OCI-LY7 (cell line): Measurements from ENCODE around the gene LRRC47. TPM values are rescaled to one million over a fixed set of nuclear protein-coding genes. Genes with fewer than 3 reads are reported as not detected.

Source experiments
- BruUV-seq: library from RNA; stranded (reverse); fragments of 400-500 nt; replicated peaks from 2 replicates; lab custom pipeline; 2021; lab: Mats Ljungman, UMichigan
- CTCF ChIA-PET: fragments of 300-600 bp; sonication (Branson Sonifier 250); formaldehyde crosslinking; loops from one replicate; lab custom pipeline; 2022; ENCODE audit warnings: antibody characterized with exemption; ENCODE audit not compliant: unreplicated experiment; lab: Charles Lee
- POLR2A ChIA-PET: fragments of 300-600 bp; sonication (Branson Sonifier 250); formaldehyde crosslinking; loops from one replicate; lab custom pipeline; 2022; ENCODE audit warnings: antibody characterized with exemption; lab: Charles Lee
- DNase-seq: peaks from one replicate; pipeline ENCODE4 v3.0.0-alpha.2; 2015; ENCODE audit warnings: low spot score
- H2AFZ ChIP-seq: fragments of 200-600 bp; sonication (generic), shearing (Covaris generic); 2 replicates; pipeline ENCODE4 v1.6.1; 2014; ENCODE audit warnings: mild to moderate bottlenecking, antibody characterized with exemption, low read length, moderate library complexity
- H3K27ac ChIP-seq: fragments of 200-600 bp; sonication (generic); 2 replicates; pipeline ENCODE4 v1.5.1; 2014; ENCODE audit warnings: mixed run types, low read depth, mild to moderate bottlenecking, moderate library complexity, low read length, inconsistent platforms; ENCODE audit not compliant: poor library complexity, severe bottlenecking
- H3K36me3 ChIP-seq: fragments of 200-600 bp; sonication (generic); 2 replicates; pipeline ENCODE4 v1.6.1; 2014; ENCODE audit warnings: mild to moderate bottlenecking, antibody characterized with exemption, low read length, moderate library complexity, mixed read lengths; ENCODE audit not compliant: insufficient read depth
- H3K4me1 ChIP-seq: fragments of 200-600 bp; sonication (generic); 2 replicates; pipeline ENCODE4 v1.5.1; 2014; ENCODE audit warnings: mild to moderate bottlenecking, low read length; ENCODE audit not compliant: insufficient read depth, poor library complexity, severe bottlenecking
- H3K4me2 ChIP-seq: fragments of 200-600 bp; sonication (generic); 2 replicates; pipeline ENCODE4 v1.6.1; 2014; ENCODE audit warnings: mild to moderate bottlenecking, low read length
- H3K4me3 ChIP-seq: fragments of 200-600 bp; sonication (generic); 2 replicates; pipeline ENCODE4 v1.5.1; 2014; ENCODE audit warnings: mild to moderate bottlenecking, low read depth, low read length; ENCODE audit not compliant: poor library complexity, severe bottlenecking
- H3K79me2 ChIP-seq: fragments of 200-600 bp; sonication (generic); 2 replicates; pipeline ENCODE4 v1.6.1; 2016; ENCODE audit warnings: low read depth, mild to moderate bottlenecking, low read length, moderate library complexity, mixed read lengths; ENCODE audit not compliant: insufficient read depth
- H3K9me2 ChIP-seq: fragments of 200-600 bp; sonication (generic); 2 replicates; pipeline ENCODE4 v1.6.1; 2016; ENCODE audit warnings: mild to moderate bottlenecking, low read length, mixed read lengths; ENCODE audit not compliant: insufficient read depth
- H3K9me3 ChIP-seq: fragments of 200-600 bp; sonication (generic); 2 replicates; pipeline ENCODE4 v1.6.1; 2014; ENCODE audit warnings: mild to moderate bottlenecking, mixed run types, low read length, mixed read lengths
- H4K20me1 ChIP-seq: fragments of 200-600 bp; sonication (generic); 2 replicates; pipeline ENCODE4 v1.6.1; 2014; ENCODE audit warnings: mild to moderate bottlenecking, antibody characterized with exemption, low read length, moderate library complexity, mixed read lengths; ENCODE audit not compliant: insufficient read depth
- EZH2phosphoT487 ChIP-seq: fragments of 200-600 bp; sonication (generic); IDR thresholded peaks from 2 replicates; pipeline ENCODE4 v1.6.1; 2018; ENCODE audit warnings: low read depth, borderline replicate concordance, mild to moderate bottlenecking, mixed run types, antibody characterized with exemption, low read length, moderate library complexity, mixed read lengths
- intact Hi-C: fragments of 100-400 bp; cut with micrococcal nuclease; formaldehyde crosslinking; loops from one replicate; pipeline ENCODE4 v1.10.0; 2022; ENCODE audit not compliant: unreplicated experiment
- total RNA-seq, 2 experiments: library from RNA; depleted of rRNA in 1 of 2; stranded (reverse); fragments of >200 nt in 1 of 2; shearing (Covaris generic) in 1 of 2; gene quantifications; 2 replicates each; pipeline ENCODE4 v1.2.3, GENCODE V29; 2014 to 2022
- TF ChIP-seq, protein P1 (sequence below): fragments of 200-600 bp; sonication (generic); conservative IDR thresholded peaks from 2 replicates; pipeline ENCODE4 v1.5.1; 2014; ENCODE audit warnings: mild to moderate bottlenecking, antibody characterized with exemption, low read length, moderate library complexity, mixed read lengths

LRRC47 gene
- total RNA-seq, 2 experiments from 2014 or later: 36.4 to 49.1 TPM

DNA sequence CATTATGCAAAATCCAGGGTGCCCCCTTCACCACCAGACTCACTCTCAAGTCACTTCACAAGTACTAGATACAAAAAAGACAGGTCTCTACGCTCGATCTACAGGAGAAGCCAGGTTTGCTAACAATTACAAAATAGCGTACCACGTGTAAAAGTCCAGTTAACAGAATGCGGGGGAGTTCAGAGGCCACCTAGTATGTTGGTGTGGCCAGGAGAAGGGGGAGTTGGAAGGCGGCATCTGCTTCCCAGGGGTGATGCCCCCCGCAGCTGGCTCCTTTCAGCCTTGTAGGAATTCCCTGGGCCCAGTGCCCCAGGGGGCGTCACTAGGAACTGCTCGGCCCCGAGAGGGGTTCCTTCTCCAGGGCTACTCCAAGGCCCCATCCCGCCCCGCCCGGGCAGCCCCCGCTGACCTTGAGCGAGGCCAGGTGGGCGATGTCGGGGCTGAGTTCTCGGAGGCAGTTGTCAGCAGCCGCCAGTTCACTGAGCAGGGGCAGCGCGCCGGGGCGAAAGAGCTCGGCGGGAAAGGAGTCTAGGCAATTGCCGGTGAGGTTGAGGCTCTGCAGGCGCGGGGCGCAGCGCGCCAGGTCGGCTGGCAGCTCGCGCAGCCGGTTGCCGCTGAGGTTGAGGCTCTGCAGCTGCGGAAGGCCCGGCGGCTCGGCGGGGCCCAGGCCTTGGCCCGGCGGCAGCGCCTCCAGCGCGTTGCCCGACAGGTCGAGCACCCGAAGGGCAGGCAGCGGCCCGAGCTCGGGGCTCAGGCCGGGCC lies 664 bp downstream of the LRRC47 start:
- TF ChIP-seq, protein P1, sequence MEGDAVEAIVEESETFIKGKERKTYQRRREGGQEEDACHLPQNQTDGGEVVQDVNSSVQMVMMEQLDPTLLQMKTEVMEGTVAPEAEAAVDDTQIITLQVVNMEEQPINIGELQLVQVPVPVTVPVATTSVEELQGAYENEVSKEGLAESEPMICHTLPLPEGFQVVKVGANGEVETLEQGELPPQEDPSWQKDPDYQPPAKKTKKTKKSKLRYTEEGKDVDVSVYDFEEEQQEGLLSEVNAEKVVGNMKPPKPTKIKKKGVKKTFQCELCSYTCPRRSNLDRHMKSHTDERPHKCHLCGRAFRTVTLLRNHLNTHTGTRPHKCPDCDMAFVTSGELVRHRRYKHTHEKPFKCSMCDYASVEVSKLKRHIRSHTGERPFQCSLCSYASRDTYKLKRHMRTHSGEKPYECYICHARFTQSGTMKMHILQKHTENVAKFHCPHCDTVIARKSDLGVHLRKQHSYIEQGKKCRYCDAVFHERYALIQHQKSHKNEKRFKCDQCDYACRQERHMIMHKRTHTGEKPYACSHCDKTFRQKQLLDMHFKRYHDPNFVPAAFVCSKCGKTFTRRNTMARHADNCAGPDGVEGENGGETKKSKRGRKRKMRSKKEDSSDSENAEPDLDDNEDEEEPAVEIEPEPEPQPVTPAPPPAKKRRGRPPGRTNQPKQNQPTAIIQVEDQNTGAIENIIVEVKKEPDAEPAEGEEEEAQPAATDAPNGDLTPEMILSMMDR: no peak
- no peak for TF ChIP-seq EZH2phosphoT487
- no TSS peak for BruUV-seq
- Histone ChIP-seq H3K79me2 (peaks cover 44% of the 10 kb centered on the region), H3K9me3 (peaks cover 3% of the 10 kb centered on the region; the same call in 1 of the 2 replicates), H3K27ac (peak overlapping the region; percentile 32), H4K20me1 (peaks cover 15% of the 10 kb centered on the region), H3K36me3 (peaks cover 32% of the 10 kb centered on the region), H3K9me2 (no peaks in the 10 kb centered on the region), H3K4me1 (peaks cover 24% of the 10 kb centered on the region), H3K4me2 (peak overlapping the region; percentile 80), H2AFZ (peak overlapping the region; percentile 92; the same call in 1 of the 2 replicates), H3K4me3 (peak overlapping the region; percentile 99)
- ChIA-PET CTCF (no interaction called here), POLR2A (no interaction called here)
- peak; percentile 31 for DNase-seq
- intact Hi-C loops: loop anchor here (2.0 kb wide), 1 partner anchor 107 kb away; no protein-coding TSS in a partner anchor

DNA sequence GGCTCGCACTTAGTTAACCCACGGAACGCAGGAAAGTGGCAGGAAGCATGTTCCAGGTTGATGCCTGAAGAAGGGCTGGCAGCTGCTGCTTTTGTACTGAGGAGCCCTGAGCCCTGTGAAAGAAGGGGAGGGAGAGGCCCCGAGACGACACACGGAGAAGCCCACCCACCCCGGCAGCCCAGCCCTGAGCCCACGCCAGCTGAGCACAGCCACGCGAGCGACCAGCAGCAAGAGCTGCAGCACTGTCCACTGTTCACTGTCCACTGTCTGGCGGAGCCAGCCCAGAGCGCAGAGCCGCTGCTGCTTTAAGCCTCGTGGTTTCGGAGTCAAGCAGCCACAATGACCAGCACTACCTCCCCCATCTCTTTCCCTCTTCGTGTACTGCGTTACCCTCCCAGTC lies 5.3 kb downstream of the LRRC47 start:
- CTCF ChIA-PET: no interaction called here
- no peak for DNase-seq
- Histone ChIP-seq H4K20me1 (peaks cover 15% of the 10 kb centered on the region), H3K4me3 (no peak overlapping the region), H3K9me3 (no peaks in the 10 kb centered on the region), H3K4me2 (no peak overlapping the region), H3K27ac (no peak overlapping the region), H3K36me3 (peaks cover 77% of the 10 kb centered on the region), H3K79me2 (peaks cover 47% of the 10 kb centered on the region), H3K4me1 (peaks cover 16% of the 10 kb centered on the region), H3K9me2 (no peaks in the 10 kb centered on the region), H2AFZ (no peak overlapping the region)
- POLR2A ChIA-PET: no interaction called here
- BruUV-seq: no TSS peak
- intact Hi-C loops: no loop called here
- TF ChIP-seq, protein P1: no peak
- TF ChIP-seq EZH2phosphoT487: no peak

DNA sequence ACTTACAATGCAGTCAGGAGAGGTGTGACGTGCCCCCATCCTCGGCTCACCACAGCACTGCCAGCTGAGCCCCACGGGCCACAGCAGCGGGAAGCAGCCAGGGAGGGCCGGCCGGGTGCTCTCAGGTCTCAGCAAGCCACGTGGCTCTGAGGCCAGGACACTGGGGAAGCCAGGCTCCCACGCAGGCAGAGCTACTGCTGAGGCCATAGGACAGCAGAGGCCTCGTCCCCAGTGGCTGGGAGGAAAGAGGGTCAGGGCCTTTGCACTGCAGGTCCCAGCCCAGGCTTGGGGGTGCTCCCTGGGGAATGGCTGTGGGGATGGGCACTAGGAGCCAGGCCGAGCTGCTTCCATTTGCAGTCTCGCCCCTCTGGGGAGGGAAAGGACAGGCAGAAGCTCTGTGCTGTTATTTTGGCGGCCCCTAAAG lies 5.8 kb downstream of the LRRC47 start:
- Histone ChIP-seq H3K36me3 (peaks cover 81% of the 10 kb centered on the region), H2AFZ (no peak overlapping the region), H3K4me3 (no peak overlapping the region), H4K20me1 (peaks cover 16% of the 10 kb centered on the region), H3K79me2 (peaks cover 43% of the 10 kb centered on the region), H3K9me2 (no peaks in the 10 kb centered on the region), H3K27ac (no peak overlapping the region), H3K4me1 (peaks cover 16% of the 10 kb centered on the region), H3K9me3 (no peaks in the 10 kb centered on the region), H3K4me2 (no peak overlapping the region)
- no TSS peak for BruUV-seq
- TF ChIP-seq, protein P1: no peak
- TF ChIP-seq EZH2phosphoT487: no peak
- ChIA-PET POLR2A (no interaction called here), CTCF (no interaction called here)
- no peak for DNase-seq
- intact Hi-C loops: no loop called here
